K562 (cell line): ENCODE results near the gene UTP11. TPM values are rescaled to one million over a fixed set of nuclear protein-coding genes. Genes with fewer than 3 reads are reported as not detected.

Experiments used
- C11orf30 ChIP-seq: fragments of 450-650 bp; IDR thresholded peaks from 2 replicates; pipeline ENCODE4 v1.6.1; 2016; ENCODE audit warnings: low read depth, mild to moderate bottlenecking
- CAMTA2 ChIP-seq: fragments of 250-450 bp; sonication (Bioruptor Pico); conservative IDR thresholded peaks from 2 replicates; pipeline ENCODE4 v1.5.1; 2022
- CEBPB ChIP-seq: fragments of 450-650 bp; IDR thresholded peaks from 2 replicates; pipeline ENCODE4 v1.6.1; 2016; ENCODE audit warnings: missing genetic modification characterization, missing compliant biosample characterization
- DLX4 ChIP-seq: fragments of 250-450 bp; sonication (Bioruptor Pico); IDR thresholded peaks from 2 replicates; pipeline ENCODE4 v1.6.1; 2021; ENCODE audit warnings: mild to moderate bottlenecking
- ELF2 ChIP-seq: fragments of 250-450 bp; sonication (Bioruptor Pico); IDR thresholded peaks from 2 replicates; pipeline ENCODE4 v1.5.0; 2021; ENCODE audit warnings: mild to moderate bottlenecking
- ESRRA ChIP-seq: fragments of 450-650 bp; IDR thresholded peaks from 2 replicates; pipeline ENCODE4 v1.6.1; 2014; ENCODE audit warnings: low read depth, mild to moderate bottlenecking, moderate library complexity, borderline replicate concordance
- MLX ChIP-seq, 2 experiments: fragments of 450-650 bp in 1 of 2; sonication (generic) in 1 of 2; formaldehyde crosslinking; conservative IDR thresholded peaks; 2 replicates each; pipeline versions ENCODE4 v1.4.0 to v1.8.1; 2020 to 2022; ENCODE audit warnings: mild to moderate bottlenecking in 1 of 2, missing genetic modification reagents in 1 of 2
- MYBL2 ChIP-seq, 2 experiments: fragments of 450-650 bp in 1 of 2; sonication (generic) in 1 of 2; formaldehyde crosslinking in 1 of 2; IDR thresholded peaks; 2 replicates each; pipeline versions ENCODE4 v1.6.1 to v1.8.1; 2017 to 2022; ENCODE audit warnings: borderline replicate concordance in 1 of 2, inconsistent platforms in 1 of 2, low read depth in 1 of 2, mild to moderate bottlenecking in 1 of 2, missing genetic modification reagents in 1 of 2, moderate library complexity in 1 of 2
- NR1H2 ChIP-seq: sonication (generic); formaldehyde crosslinking; IDR thresholded peaks from 2 replicates; pipeline ENCODE4 v1.4.0; 2020; ENCODE audit warnings: mild to moderate bottlenecking, missing genetic modification reagents
- PCBP1 ChIP-seq: fragments of 200-400 bp; formaldehyde crosslinking; IDR thresholded peaks from 2 replicates; pipeline ENCODE4 v1.6.1; 2018; ENCODE audit warnings: mild to moderate bottlenecking, low read depth, low read length; ENCODE audit not compliant: poor library complexity, severe bottlenecking
- PHF20 ChIP-seq: fragments of 450-650 bp; IDR thresholded peaks from 2 replicates; pipeline ENCODE4 v1.6.1; 2018; ENCODE audit not compliant: partially characterized antibody
- PTRF ChIP-seq: fragments of 450-650 bp; IDR thresholded peaks from 2 replicates; pipeline ENCODE4 v1.6.1; 2016; ENCODE audit warnings: mild to moderate bottlenecking, missing genetic modification characterization, missing compliant biosample characterization
- RBM14 ChIP-seq: fragments of 200-400 bp; formaldehyde crosslinking; IDR thresholded peaks from 2 replicates; pipeline ENCODE4 v1.6.1; 2018; ENCODE audit warnings: low read depth, mild to moderate bottlenecking, low read length, moderate library complexity, borderline replicate concordance; ENCODE audit not compliant: insufficient read depth
- RBM34 ChIP-seq: fragments of 200-400 bp; formaldehyde crosslinking; IDR thresholded peaks from 2 replicates; pipeline ENCODE4 v1.6.1; 2018; ENCODE audit warnings: low read length, borderline replicate concordance; ENCODE audit not compliant: insufficient read depth
- RFX1 ChIP-seq: fragments of 450-650 bp; IDR thresholded peaks from 2 replicates; pipeline ENCODE4 v1.6.1; 2016; ENCODE audit warnings: mild to moderate bottlenecking, moderate library complexity
- SOX6 ChIP-seq: fragments of 450-650 bp; IDR thresholded peaks from 2 replicates; pipeline ENCODE4 v1.6.1; 2014; ENCODE audit warnings: mild to moderate bottlenecking
- STAT5B ChIP-seq: fragments of 250-450 bp; sonication (Bioruptor Pico); IDR thresholded peaks from 2 replicates; pipeline ENCODE4 v1.8.0; 2021; ENCODE audit warnings: mild to moderate bottlenecking, inconsistent platforms
- TCFL5 ChIP-seq: fragments of 250-450 bp; sonication (Bioruptor Pico); conservative IDR thresholded peaks from 2 replicates; pipeline ENCODE4 v1.6.1; 2021; ENCODE audit warnings: mild to moderate bottlenecking, moderate library complexity, matching md5 sums
- U2AF1 ChIP-seq: fragments of 200-400 bp; formaldehyde crosslinking; optimal IDR thresholded peaks from 2 replicates; pipeline ENCODE3; 2017; ENCODE audit warnings: mild to moderate bottlenecking, low read depth, low read length, moderate library complexity
- YY1 ChIP-seq, 3 experiments: IDR thresholded peaks; 2 replicates each; pipeline ENCODE4 v1.6.1; 2011; ENCODE audit warnings: low read length in 2 of 3, mild to moderate bottlenecking in 2 of 3, moderate library complexity in 2 of 3, borderline replicate concordance in 1 of 3, control low read depth in 1 of 3, low read depth in 1 of 3; ENCODE audit not compliant: insufficient read depth in 3 of 3, insufficient replicate concordance in 2 of 3, control insufficient read depth in 1 of 3, insufficient read length in 1 of 3; ENCODE audit errors: extremely low read depth in 1 of 3
- ZFPM2 ChIP-seq: fragments of 250-450 bp; sonication (Bioruptor Pico); IDR thresholded peaks from 2 replicates; pipeline ENCODE4 v1.5.1; 2022; ENCODE audit warnings: mild to moderate bottlenecking
- ZNF133 ChIP-seq: fragments of 250-450 bp; sonication (Bioruptor Pico); IDR thresholded peaks from 2 replicates; pipeline ENCODE4 v1.4.0; 2020; ENCODE audit warnings: mild to moderate bottlenecking
- ZNF146 ChIP-seq: IDR thresholded peaks from one replicate; pipeline ENCODE4 v1.6.1; 2018; ENCODE audit warnings: missing compliant biosample characterization; ENCODE audit not compliant: unreplicated experiment
- ZNF3 ChIP-seq: fragments of 250-450 bp; sonication (Bioruptor Pico); IDR thresholded peaks from 2 replicates; pipeline ENCODE4 v1.5.0; 2021; ENCODE audit warnings: mild to moderate bottlenecking, moderate library complexity
- ZNF696 ChIP-seq: fragments of 250-450 bp; sonication (Bioruptor Pico); conservative IDR thresholded peaks from 2 replicates; pipeline ENCODE4 v1.4.0; 2020; ENCODE audit warnings: mild to moderate bottlenecking, moderate library complexity
- ZNF764 ChIP-seq: fragments of 250-450 bp; sonication (Bioruptor Pico); IDR thresholded peaks from 2 replicates; pipeline ENCODE4 v1.4.0; 2020; ENCODE audit warnings: low read depth, mild to moderate bottlenecking, moderate library complexity
- polyA plus RNA-seq, 8 experiments: library from polyadenylated mRNA; depleted of rRNA in 4 of 8; stranded (reverse) in 5 of 8; unstranded in 3 of 8; fragments of >200 nt; fragmentation: Nextera tagmentation in 2 of 8; fragmentation: Illumina TruSeq in 1 of 8; extraction: Ambion mirVana in 2 of 8; extraction: Trizol in 1 of 8; gene quantifications; 2 replicates each; pipeline versions ENCODE4 v1.2.1 to v1.2.3, GENCODE V29; 2011 to 2014; ENCODE audit warnings: inconsistent platforms in 1 of 8, missing spikeins in 1 of 8
- total RNA-seq, 7 experiments: library from RNA; depleted of rRNA in 6 of 7; stranded (reverse); fragments of >200 nt in 6 of 7; fragmentation: Illumina TruSeq in 2 of 7; extraction: Trizol in 2 of 7; gene quantifications; 2 replicates each; pipeline versions ENCODE4 v1.2.1 to v1.2.3, GENCODE V29; 2011 to 2021; ENCODE audit warnings: low replicate concordance in 1 of 7
- TF ChIP-seq, protein P1 (sequence below): fragments of 200-800 bp; sonication (Bioruptor generic); IDR thresholded peaks from 2 replicates; pipeline ENCODE4 v1.6.1; 2017; ENCODE audit warnings: missing genetic modification characterization, missing compliant biosample characterization

UTP11 gene
- total and polyA plus RNA-seq, 9 of the 15 experiments (the other 6 are each of a cell fraction or from before 2014, with no cell fraction given): 91.1 to 378 (median 221) TPM

DNA sequence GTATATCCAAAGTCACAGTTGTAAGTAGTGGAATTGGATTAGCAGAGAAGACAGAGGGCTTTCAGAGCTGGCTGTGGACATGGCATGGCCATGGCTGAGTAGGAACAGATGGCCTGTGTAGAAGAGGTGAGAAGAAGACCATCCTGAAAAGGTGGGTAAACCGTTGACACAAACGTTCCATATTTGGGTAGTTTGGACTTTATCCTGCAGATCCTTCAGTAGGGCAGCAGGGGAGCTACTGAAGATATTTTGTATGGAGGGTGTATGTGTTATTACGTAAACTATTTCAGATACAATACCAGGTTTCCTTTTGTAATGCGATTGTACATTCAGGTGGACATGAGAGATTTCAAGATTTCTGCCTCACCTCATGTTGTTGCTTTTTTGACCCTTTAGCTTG lies 1.6 kb downstream of the UTP11 start (continued):
- TF ChIP-seq RFX1 (no peak), RBM34 (no peak), STAT5B (CRISPR knock-in tag) (no peak), C11orf30 (0 out of 2 replicates have a peak, but pooled peaks have one; percentile 6), ZNF764 (CRISPR knock-in tag) (no peak), TCFL5 (CRISPR knock-in tag) (no peak), DLX4 (no peak), ZNF696 (CRISPR knock-in tag) (no peak), U2AF1 (no peak), ESRRA (no peak), PCBP1 (no peak), CAMTA2 (CRISPR knock-in tag) (no peak), SOX6 (0 out of 2 replicates have a peak, but pooled peaks have one; percentile 25), ZNF3 (no peak), PTRF (tag) (no peak), ZNF133 (CRISPR knock-in tag) (no peak), NR1H2 (CRISPR knock-in tag) (no peak), ELF2 (CRISPR knock-in tag) (no peak), MLX (CRISPR knock-in tag; conservative IDR thresholded peaks at IDR 0.05) (no peak), RBM14 (no peak), ZFPM2 (CRISPR knock-in tag) (no peak), PHF20 (no peak), YY1 (IDR thresholded peaks at IDR 0.05; ENCODE audit: borderline replicate concordance in 1 of 3, control insufficient read depth in 1 of 3, extremely low read depth in 1 of 3, insufficient read depth in 3 of 3, insufficient read length in 1 of 3, insufficient replicate concordance in 2 of 3, low read depth in 1 of 3, low read length in 2 of 3) (no peak), CEBPB (tag) (peak; percentile 63), MYBL2 (IDR thresholded peaks at IDR 0.05; ENCODE audit: low read depth) (no peak), MYBL2 (CRISPR knock-in tag; IDR thresholded peaks at IDR 0.05; ENCODE audit: borderline replicate concordance) (no peak), ZNF146 (CRISPR knock-in tag) (no peak)
- TF ChIP-seq, protein P1, sequence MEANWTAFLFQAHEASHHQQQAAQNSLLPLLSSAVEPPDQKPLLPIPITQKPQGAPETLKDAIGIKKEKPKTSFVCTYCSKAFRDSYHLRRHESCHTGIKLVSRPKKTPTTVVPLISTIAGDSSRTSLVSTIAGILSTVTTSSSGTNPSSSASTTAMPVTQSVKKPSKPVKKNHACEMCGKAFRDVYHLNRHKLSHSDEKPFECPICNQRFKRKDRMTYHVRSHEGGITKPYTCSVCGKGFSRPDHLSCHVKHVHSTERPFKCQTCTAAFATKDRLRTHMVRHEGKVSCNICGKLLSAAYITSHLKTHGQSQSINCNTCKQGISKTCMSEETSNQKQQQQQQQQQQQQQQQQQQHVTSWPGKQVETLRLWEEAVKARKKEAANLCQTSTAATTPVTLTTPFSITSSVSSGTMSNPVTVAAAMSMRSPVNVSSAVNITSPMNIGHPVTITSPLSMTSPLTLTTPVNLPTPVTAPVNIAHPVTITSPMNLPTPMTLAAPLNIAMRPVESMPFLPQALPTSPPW (CRISPR knock-in tag): peak; percentile 28; the same call in 1 of the 2 replicates
